Amniotic epithelial cell (primary cell): ENCODE measurements around the gene SETD1B.
"Not testable (repeated sequence)": the region's sequence is repeated elsewhere in the genome, so short reads cannot be mapped to it uniquely, and the experiment has no call there.

Experiments used
- DNase-seq: peaks from one replicate; pipeline ENCODE4 v3.0.0-alpha.2; 2010; ENCODE audit warnings: low read depth

Gene SETD1B

GRCh38 chr12:121780429-121780828 lies 23.4 kb upstream of the SETD1B start:
- DNase-seq: no peak

- no peak for DNase-seq
Measured at GRCh38 chr12:121781484-121781997, 22.3 kb upstream of the SETD1B start.

DNA sequence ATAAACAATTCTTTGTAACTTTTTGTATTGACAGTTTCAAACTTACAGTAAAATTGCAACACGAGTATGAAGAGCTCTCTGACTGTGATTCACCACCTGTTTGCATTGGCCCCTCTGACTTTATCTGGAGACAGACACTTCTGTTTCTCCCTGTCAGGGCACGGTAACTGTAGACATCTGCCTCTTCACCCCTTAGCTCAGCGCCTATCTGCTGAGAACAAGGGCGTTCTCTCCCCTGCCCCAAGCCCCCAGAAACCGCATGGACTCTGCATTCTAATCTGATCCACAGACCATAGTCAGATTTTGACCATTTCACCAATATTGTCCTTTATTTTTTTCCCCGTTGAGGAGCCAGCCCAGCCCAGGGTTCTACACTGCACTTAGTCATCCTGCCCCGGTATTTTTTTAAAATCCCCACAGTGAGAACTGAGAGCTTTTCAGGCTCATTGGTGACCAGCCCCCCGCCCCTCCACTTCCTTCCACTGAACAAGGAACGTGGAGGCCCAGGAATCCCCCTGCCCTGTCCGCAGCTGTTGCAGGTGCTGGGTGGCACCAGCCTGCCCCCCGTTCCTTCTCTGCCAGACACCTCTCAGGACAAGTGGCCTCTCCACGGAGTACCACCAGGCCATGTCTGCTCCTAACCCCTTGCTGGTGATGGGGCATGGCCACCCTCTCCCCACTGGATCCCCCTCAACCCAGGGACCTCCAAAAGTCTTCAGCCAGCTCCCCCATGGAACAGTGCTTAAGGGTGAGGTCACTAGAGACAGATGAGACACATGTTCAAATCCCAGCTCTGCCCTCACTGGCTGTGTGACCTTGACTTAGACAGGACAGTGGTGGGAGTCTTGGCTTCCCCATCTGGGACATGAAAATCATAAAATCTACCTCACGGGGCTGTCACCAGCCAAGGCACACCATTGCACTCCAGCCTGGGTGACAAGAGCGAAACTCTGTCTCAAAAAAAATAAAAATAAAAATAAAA lies 21.5 kb upstream of the SETD1B start:
- peak; percentile 65 for DNase-seq

GRCh38 chr12:121783766-121784165 lies 20.0 kb upstream of the SETD1B start:
- no peak for DNase-seq

DNA sequence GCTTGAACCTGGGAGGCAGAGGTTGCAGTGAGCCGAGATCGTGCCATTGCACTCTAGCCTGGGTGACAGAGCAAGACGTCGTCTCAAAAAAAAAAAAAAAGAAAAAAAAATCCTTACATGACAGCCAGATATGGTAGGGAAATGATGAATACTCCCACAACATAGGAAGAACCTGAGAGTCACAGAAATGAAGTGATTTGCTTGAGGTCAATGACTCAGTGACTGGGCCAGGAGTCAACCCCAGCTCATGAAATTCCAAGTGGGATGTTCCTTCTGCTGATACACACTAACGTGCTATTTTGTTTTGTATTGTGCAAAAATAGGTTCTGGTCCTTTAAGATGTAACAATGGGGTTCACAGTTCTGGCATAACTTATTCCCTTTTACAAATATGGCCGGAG lies 19.3 kb upstream of the SETD1B start:
- DNase-seq: peak; percentile 93

- peak; percentile 87 for DNase-seq
Measured at GRCh38 chr12:121786440-121786825, 17.4 kb upstream of the SETD1B start.

- no peak for DNase-seq
Measured at GRCh38 chr12:121787063-121788025, 16.5 kb upstream of the SETD1B start.

GRCh38 chr12:121788176-121788818 lies 15.5 kb upstream of the SETD1B start:
- no peak for DNase-seq

GRCh38 chr12:121789233-121789781 lies 14.5 kb upstream of the SETD1B start:
- DNase-seq: no peak

GRCh38 chr12:121789800-121790728 lies 13.7 kb upstream of the SETD1B start:
- no peak for DNase-seq

- not testable (repeated sequence) for DNase-seq
Measured at GRCh38 chr12:121790785-121791184, 13.0 kb upstream of the SETD1B start.

DNA sequence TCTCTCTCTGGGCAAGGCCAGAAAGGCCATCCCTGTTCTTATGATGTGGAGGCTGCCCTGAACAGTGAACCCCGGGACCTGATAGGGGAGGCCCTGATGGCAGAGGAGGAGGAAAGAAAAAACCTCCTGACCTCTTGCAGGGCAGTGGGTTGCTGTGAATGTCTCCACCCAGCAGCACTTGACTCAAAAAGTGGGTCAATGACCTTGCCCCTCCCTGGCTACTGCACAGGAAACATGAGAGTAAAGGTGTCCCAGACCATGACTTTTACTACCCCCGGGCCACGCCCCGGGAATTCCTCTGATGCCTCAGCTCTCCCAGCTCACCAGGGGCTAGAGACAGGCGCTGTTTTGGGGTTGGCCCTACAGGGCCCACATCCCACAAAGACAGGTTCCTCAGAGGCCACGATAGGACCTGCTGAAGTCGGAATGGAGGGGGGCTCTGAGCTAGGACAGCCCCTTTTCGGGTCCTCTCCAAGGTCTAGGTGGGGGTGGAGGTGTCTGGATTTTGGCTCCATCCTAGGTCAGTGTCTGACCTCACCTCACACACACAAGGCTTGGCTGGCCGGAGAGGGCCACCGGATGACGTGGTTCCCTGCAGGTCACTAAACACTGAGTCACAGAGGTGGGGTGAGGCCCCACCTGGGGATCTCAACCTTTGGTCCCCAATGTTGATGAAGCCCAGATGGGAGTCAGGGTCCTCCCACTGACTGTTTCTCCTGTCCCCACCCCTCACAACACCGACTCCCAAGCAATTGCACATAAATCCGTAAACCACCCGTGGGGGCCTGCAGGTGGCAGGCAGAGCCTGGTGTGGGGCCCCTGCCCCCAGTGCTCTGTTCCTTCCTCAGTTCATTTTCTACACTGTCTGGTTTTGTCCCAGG lies 11.9 kb upstream of the SETD1B start:
- DNase-seq: no peak

DNA sequence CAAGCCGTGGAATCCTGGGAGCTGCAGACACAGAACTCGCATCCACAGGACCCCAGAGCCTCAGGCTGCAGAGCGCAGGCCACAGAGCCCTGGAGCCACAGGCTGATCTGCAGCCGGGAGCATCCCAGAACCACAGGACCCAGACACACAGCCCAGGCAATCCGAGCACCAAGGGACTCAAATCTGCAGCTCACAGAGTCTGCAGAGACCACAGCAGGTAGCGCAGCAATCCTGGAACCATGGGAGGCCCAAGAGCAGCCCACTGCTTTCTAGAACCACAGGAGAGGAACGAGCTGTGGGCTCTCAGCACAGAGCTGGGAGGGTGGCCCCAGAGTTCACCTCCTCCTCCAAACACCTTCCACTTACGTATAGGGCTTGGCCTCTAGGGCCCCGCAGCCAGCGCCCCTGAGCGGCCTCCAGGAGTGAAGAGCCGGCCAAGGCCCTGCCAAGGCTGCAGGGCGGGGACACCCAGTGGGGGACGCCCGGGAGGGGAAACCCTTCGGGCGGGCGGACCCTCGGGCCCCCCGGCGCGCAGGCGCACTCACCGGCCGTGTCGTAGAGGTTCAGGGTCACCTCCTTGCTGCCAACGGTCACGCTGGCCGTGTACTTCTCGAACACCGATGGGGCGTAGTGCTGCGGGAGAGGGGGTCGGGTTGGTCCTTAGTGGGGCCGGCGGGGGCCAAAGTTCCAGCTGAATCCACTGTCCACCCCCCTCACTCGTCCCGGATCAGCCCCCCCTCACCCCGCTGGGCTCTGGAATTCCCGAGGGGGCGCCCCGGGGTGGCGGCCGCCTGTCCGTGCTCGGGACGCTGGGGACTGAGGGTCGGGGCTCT lies 11.0 kb upstream of the SETD1B start:
- no peak for DNase-seq

GRCh38 chr12:121793440-121793837 lies 10.4 kb upstream of the SETD1B start, which contains the start of gene RHOF:
Gene RHOF, minus strand, starts transcription at chr12:121793688. Its CDS starts 55 bp downstream, at chr12:121793633.
- DNase-seq: no peak

GRCh38 chr12:121793838-121794533 lies 9.8 kb upstream of the SETD1B start:
- DNase-seq: peak; percentile 83

GRCh38 chr12:121794534-121795033 lies 9.2 kb upstream of the SETD1B start:
- DNase-seq: no peak
